IPS-NIHi7 (cell line): ENCODE results near the gene ST6GALNAC5.

ENCODE experiments used
- DNase-seq: peaks from one replicate; pipeline ENCODE4 v3.0.0; 2012; ENCODE audit warnings: mixed read lengths; ENCODE audit errors: extremely low spot score

Gene ST6GALNAC5

GRCh38 chr1:77047575-77047974, 180.3 kb downstream of the ST6GALNAC5 start:
- DNase-seq: no peak

GRCh38 chr1:77047978-77048614, 180.8 kb downstream of the ST6GALNAC5 start:
- no peak for DNase-seq

- no peak for DNase-seq
These were observed 181.3 kb downstream of the ST6GALNAC5 start for GRCh38 chr1:77048615-77049005.

GRCh38 chr1:77051425-77051824, 184.1 kb downstream of the ST6GALNAC5 start:
- no peak for DNase-seq

- no peak for DNase-seq
These were observed 189.2 kb downstream of the ST6GALNAC5 start for GRCh38 chr1:77056525-77056924.

- no peak for DNase-seq
These were observed 190.8 kb downstream of the ST6GALNAC5 start for GRCh38 chr1:77057994-77058585.

GRCh38 chr1:77060000-77060399, 192.7 kb downstream of the ST6GALNAC5 start:
- DNase-seq: peak; percentile 68

- DNase-seq: no peak
These were observed 193.9 kb downstream of the ST6GALNAC5 start for GRCh38 chr1:77061162-77061561.

- DNase-seq: peak; percentile 36
These were observed 195.8 kb downstream of the ST6GALNAC5 start for GRCh38 chr1:77063118-77063517.

GRCh38 chr1:77064246-77064645, 197.0 kb downstream of the ST6GALNAC5 start:
- no peak for DNase-seq

GRCh38 chr1:77065693-77066342, 198.5 kb downstream of the ST6GALNAC5 start:
- DNase-seq: no peak

GRCh38 chr1:77068013-77068412, 200.7 kb downstream of the ST6GALNAC5 start:
- DNase-seq: peak; percentile 30

GRCh38 chr1:77076759-77077158, 209.5 kb downstream of the ST6GALNAC5 start:
- no peak for DNase-seq

- no peak for DNase-seq
These were observed 214.6 kb downstream of the ST6GALNAC5 start for GRCh38 chr1:77081834-77082233.

- no peak for DNase-seq
These were observed 217.2 kb downstream of the ST6GALNAC5 start for GRCh38 chr1:77084457-77084856.

GRCh38 chr1:77085109-77085508, 217.8 kb downstream of the ST6GALNAC5 start:
- DNase-seq: no peak

GRCh38 chr1:77089756-77090155, 222.5 kb downstream of the ST6GALNAC5 start:
- no peak for DNase-seq

GRCh38 chr1:77095236-77095635, 228.0 kb downstream of the ST6GALNAC5 start:
- DNase-seq: no peak

- DNase-seq: no peak
These were observed 229.4 kb downstream of the ST6GALNAC5 start for GRCh38 chr1:77096496-77097255.

GRCh38 chr1:77100875-77101274, 233.6 kb downstream of the ST6GALNAC5 start:
- no peak for DNase-seq

GRCh38 chr1:77103486-77103885, 236.2 kb downstream of the ST6GALNAC5 start:
- no peak for DNase-seq

GRCh38 chr1:77104672-77105071, 237.4 kb downstream of the ST6GALNAC5 start:
- no peak for DNase-seq
